HFF-Myc (cell line): ENCODE measurements around the gene SPON2.

ENCODE experiments used
- DNase-seq: peaks from one replicate; pipeline ENCODE4 v3.0.0-alpha.2; 2011; ENCODE audit warnings: low read depth; ENCODE audit errors: extremely low read depth
- H3K4me3 ChIP-seq: replicated peaks from 2 replicates; pipeline ENCODE4 v1.5.1; 2011; ENCODE audit warnings: low read depth, mild to moderate bottlenecking, control low read depth, low read length
- TF ChIP-seq, protein P1 (sequence below): IDR thresholded peaks from 2 replicates; pipeline ENCODE4 v1.5.1; 2012; ENCODE audit warnings: mild to moderate bottlenecking, low read depth, low read length, control low read depth; ENCODE audit errors: missing control alignments

The SPON2 gene

DNA sequence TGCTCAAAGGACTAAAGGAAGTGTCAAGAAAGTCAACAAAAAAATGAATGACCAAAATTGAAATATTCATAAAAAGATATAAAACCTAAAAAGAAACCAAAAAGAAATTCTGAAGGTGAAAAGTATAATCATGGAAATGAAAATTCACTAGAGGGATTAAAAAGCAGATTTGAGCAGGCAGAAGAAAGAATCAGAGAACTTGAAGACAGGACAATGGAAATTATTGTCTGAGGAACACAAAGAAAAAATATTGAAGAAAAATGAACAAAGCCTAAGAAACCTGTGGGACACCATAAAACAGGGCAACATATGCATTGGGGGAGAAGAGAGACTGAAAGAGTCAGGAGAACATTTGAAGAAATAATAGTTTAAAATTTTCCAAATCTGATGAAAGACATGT, 9.9 kb upstream of the SPON2 start:
- H3K4me3 ChIP-seq: no peak overlapping the region
- no peak for DNase-seq
- TF ChIP-seq, protein P1, sequence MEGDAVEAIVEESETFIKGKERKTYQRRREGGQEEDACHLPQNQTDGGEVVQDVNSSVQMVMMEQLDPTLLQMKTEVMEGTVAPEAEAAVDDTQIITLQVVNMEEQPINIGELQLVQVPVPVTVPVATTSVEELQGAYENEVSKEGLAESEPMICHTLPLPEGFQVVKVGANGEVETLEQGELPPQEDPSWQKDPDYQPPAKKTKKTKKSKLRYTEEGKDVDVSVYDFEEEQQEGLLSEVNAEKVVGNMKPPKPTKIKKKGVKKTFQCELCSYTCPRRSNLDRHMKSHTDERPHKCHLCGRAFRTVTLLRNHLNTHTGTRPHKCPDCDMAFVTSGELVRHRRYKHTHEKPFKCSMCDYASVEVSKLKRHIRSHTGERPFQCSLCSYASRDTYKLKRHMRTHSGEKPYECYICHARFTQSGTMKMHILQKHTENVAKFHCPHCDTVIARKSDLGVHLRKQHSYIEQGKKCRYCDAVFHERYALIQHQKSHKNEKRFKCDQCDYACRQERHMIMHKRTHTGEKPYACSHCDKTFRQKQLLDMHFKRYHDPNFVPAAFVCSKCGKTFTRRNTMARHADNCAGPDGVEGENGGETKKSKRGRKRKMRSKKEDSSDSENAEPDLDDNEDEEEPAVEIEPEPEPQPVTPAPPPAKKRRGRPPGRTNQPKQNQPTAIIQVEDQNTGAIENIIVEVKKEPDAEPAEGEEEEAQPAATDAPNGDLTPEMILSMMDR: no peak

DNA sequence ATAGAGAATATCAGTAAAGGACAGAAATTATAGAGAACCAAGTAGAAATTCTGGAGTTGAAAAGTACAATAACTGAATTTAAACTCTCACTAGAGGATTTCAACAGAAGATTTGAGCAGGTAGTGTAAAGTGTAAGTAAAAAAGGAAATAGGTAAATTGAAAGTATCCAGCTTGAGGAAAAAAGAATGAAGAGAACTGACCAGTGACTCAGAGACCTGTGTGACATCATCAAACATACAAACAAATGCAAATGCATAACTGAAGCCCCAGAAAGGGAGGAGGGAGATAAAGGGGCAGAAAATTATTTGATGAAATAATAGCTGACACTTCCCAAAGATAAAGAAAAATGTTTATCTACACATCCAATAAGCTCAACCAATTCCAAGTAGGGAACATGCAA, 8.3 kb upstream of the SPON2 start:
- H3K4me3 ChIP-seq: no peak overlapping the region
- DNase-seq: no peak
- TF ChIP-seq, protein P1: no peak

DNA sequence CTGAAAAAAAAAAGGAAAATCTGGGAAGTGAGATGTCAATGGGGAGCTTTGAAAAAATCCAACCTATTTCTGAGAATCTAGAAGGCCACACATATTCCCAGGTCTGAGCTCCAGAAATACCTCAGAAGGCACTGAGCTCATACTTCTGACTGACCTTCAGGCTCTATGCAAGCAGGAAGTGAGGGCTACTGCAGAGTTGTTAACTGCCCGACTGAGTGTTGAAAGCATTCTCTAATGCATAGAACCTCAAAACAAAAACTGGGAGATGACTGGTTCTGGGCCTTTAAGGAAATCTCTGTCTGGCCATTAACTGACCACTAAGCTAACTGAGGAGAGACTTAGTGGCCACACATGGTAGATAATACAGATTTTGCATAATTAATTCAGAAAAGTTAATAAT, 7.6 kb upstream of the SPON2 start:
- TF ChIP-seq, protein P1: no peak
- no peak overlapping the region for H3K4me3 ChIP-seq
- no peak for DNase-seq

DNA sequence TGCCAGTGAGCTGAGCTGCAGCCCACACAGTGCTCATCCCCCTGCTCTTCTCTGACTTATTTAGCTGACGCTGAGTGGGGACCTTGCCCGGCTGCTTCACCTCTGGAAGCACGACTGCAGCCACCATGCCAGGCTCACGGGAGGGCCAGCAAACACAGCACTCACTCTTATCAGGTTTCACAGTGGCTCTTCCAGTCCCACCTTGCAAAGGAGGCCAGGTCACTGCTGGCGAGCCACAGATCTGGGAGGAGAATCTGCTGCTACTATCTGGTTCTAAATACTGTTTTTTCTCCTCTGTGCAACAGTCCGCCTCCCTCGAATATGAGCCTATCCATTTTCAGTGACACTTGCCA, 6.7 kb upstream of the SPON2 start:
- TF ChIP-seq, protein P1: no peak
- DNase-seq: no peak
- H3K4me3 ChIP-seq: no peak overlapping the region

DNA sequence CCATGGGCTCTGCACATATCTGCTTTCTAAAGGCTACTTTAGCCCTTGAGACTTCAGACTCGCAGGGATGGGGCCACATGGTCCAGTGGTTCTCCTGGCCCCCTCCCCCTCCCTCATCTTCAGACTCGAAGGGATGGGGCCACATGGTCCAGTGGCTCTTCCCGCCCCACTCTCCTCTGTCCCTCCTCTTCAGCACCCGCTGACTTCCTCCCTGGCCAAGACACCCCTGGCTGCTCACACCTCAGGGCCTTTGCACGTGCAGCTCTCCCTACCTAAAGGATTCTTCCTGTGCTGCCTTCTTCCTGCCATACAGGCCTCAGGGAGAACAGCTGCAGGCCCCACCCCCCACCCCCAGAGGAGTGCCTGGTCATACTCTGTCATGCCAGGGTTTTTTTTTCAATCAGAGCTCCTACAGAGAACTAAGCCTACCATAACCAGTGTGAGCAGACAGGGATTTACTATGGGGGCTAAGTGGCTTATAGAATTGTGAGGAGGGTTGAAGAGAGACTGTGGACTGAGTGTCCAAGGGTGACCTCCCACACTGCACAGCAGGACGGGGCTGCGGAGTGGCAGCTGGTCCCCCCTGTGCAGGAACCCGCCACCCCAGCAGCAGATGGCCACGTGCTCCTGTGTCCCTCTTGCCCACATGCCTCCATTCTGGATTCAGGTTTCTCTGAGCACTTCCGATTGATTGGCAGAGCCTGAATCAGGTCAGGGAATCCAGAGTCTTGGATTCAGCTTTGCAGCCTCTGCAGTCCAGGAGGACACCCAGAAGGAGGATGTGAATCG, 6.1 kb upstream of the SPON2 start:
- H3K4me3 ChIP-seq: no peak overlapping the region
- TF ChIP-seq, protein P1: no peak
- DNase-seq: no peak

DNA sequence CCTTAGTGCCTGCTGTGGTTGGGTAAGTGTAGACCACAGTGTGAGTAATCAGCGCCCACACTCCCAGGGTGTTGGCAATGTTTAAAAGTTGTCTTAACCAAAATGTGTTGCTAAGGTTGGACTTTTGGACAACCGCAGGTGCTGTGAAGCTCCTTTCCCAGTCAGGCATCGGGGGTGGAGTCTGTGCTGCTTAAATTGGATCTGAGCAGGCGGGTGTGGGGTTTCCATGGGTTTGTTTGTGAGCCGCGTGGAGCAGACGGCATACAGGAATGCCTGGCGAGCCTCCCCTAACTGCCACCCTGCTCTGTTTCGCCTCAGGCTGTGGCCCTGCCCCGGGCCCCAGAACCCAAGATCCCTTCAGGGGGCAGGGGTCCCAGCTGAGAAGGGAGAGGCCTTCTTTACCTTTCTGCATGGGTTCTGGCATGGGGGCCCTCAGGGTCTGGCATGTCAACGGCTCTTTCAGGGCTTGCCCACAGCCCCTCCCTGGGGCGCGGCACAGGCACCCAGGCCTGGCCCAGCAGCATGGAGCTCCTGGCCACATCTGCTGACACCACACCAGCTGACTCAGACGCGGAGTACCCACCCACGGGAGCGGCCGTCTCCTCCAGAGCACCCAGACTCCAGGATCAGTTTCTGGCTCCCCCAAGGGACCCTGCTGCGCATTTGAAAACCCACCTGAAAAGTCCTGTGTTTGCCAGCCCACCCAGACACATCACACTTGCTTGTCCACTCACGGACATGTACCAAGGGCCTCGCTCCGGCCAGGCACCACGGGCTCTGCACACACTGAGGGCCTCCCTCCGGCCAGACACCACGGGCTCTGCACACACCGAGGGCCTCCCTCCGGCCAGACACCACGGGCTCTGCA, 5.1 kb upstream of the SPON2 start:
- H3K4me3 ChIP-seq: no peak overlapping the region
- TF ChIP-seq, protein P1: no peak
- no peak for DNase-seq
